Breast epithelium (tissue), 3 donors: Measurements from ENCODE around the gene MAML3.

Source experiments
- CTCF ChIP-seq, 3 donors: fragments of 450-650 bp; IDR thresholded peaks; one replicate each; pipeline ENCODE4 v1.5.1; 2016 to 2017; ENCODE audit warnings: antibody characterized with exemption in 3 of 3, mild to moderate bottlenecking in 3 of 3, moderate library complexity in 3 of 3
- POLR2A ChIP-seq: fragments of 450-650 bp; IDR thresholded peaks from one replicate; pipeline ENCODE4 v1.6.1; 2016; ENCODE audit warnings: antibody characterized with exemption, mild to moderate bottlenecking, moderate library complexity

- TF ChIP-seq POLR2A (no peak), CTCF (IDR thresholded peaks at IDR 0.05) (no peak)
Observed at GRCh38 chr4:139756391-139757180, 397.4 kb downstream of the MAML3 start.
